Gastrocnemius medialis (tissue), 4 donors: Measurements from ENCODE around the gene SMIM33. TPM values are rescaled to one million over a fixed set of nuclear protein-coding genes. Genes with fewer than 3 reads are reported as not detected.
A peak's percentile ranks its signal among the peaks of the same experiment; 100 is the strongest.

Experiments
- ATAC-seq, 2 donors: fragments of 150-250 bp; one replicate each; pipeline ENCODE4 v1.9.1; 2016
- DNase-seq, 2 donors: peaks; one replicate each; pipeline ENCODE4 v3.0.0-alpha.2; 2019
- H3K27ac ChIP-seq, 4 donors: fragments of 200-600 bp; sonication (generic); 1 replicate in 1 of 4; 2 replicates in 3 of 4; pipeline ENCODE4 v1.5.1; 2016 to 2018; ENCODE audit warnings: mild to moderate bottlenecking in 2 of 4, moderate library complexity in 1 of 4
- H3K27me3 ChIP-seq, 3 donors: fragments of 200-600 bp; sonication (generic) in 2 of 3; 1 replicate in 1 of 3; 2 replicates in 2 of 3; pipeline versions ENCODE4 v1.5.1 to v1.6.0; 2016 to 2019; ENCODE audit warnings: mild to moderate bottlenecking in 1 of 3, moderate library complexity in 1 of 3
- H3K36me3 ChIP-seq, 2 donors: fragments of 200-600 bp; sonication (generic) in 1 of 2; one replicate each; pipeline ENCODE4 v1.5.1; 2017 to 2018
- H3K4me1 ChIP-seq, 2 donors: fragments of 200-600 bp; sonication (generic) in 1 of 2; one replicate each; pipeline ENCODE4 v1.5.1; 2016 to 2017; ENCODE audit warnings: mild to moderate bottlenecking in 2 of 2
- H3K4me3 ChIP-seq, 4 donors: fragments of 200-600 bp; sonication (generic) in 3 of 4; 1 replicate in 1 of 4; 2 replicates in 3 of 4; pipeline ENCODE4 v1.5.1; 2016 to 2019; ENCODE audit warnings: mild to moderate bottlenecking in 2 of 4
- H3K9me3 ChIP-seq, 3 donors: fragments of 200-600 bp; sonication (generic) in 2 of 3; 1 replicate in 1 of 3; 2 replicates in 2 of 3; pipeline ENCODE4 v1.5.1; 2016 to 2019
- CTCF ChIP-seq, 5 experiments: fragments of 450-650 bp in 3 of 5; fragments of 200-600 bp in 2 of 5; sonication (generic) in 2 of 5; IDR thresholded peaks in 4 of 5; conservative IDR thresholded peaks in 1 of 5; 1 replicate in 4 of 5; 2 replicates in 1 of 5; pipeline ENCODE4 v1.5.1; 2016 to 2019; ENCODE audit warnings: antibody characterized with exemption in 5 of 5, mild to moderate bottlenecking in 3 of 5, moderate library complexity in 3 of 5
- POLR2A ChIP-seq, 2 donors: fragments of 450-650 bp; IDR thresholded peaks; one replicate each; pipeline ENCODE4 v1.6.1; 2017; ENCODE audit warnings: antibody characterized with exemption in 2 of 2, mild to moderate bottlenecking in 2 of 2, moderate library complexity in 2 of 2
- in situ Hi-C, 4 donors: fragments of 200-750 bp; cut with MboI; loops; one replicate each; pipeline versions ENCODE4 v1.15.0 to v1.8.0; 2017; ENCODE audit warnings: low sequenced_read_pairs in 4 of 4
- intact Hi-C: fragments of 100-400 bp; cut with DNase I; formaldehyde crosslinking; loops from one replicate; pipeline ENCODE4 v1.15.1; 2023; ENCODE audit warnings: low total_unique reads
- total RNA-seq, 4 donors: library from RNA; depleted of rRNA; stranded (reverse); fragments of >200 nt; gene quantifications; one replicate each; pipeline versions ENCODE4 v1.1.0 to v1.2.3, GENCODE V29; 2016

SMIM33 gene
- total RNA-seq, 4 donors from 2014 or later = not detected

- DNase-seq (no peak), ATAC-seq (no peak)
- Histone ChIP-seq H3K27ac (no peak overlapping the region), H3K36me3 (no peaks in the 10 kb centered on the region), H3K4me1 (no peaks in the 10 kb centered on the region), H3K4me3 (no peak overlapping the region), H3K9me3 (no peaks in the 10 kb centered on the region), H3K27me3 (no peaks in the 10 kb centered on the region)
- intact Hi-C loops = no loop called here
- TF ChIP-seq POLR2A (IDR thresholded peaks at IDR 0.05) (no peak), CTCF (IDR thresholded peaks at IDR 0.05 in 4 of 5, conservative IDR thresholded peaks at IDR 0.05 in 1 of 5) (no peak)
- in situ Hi-C loops = no loop called here
These were observed 13.0 kb upstream of the SMIM33 start for GRCh38 chr5:139457653-139458306.

DNA sequence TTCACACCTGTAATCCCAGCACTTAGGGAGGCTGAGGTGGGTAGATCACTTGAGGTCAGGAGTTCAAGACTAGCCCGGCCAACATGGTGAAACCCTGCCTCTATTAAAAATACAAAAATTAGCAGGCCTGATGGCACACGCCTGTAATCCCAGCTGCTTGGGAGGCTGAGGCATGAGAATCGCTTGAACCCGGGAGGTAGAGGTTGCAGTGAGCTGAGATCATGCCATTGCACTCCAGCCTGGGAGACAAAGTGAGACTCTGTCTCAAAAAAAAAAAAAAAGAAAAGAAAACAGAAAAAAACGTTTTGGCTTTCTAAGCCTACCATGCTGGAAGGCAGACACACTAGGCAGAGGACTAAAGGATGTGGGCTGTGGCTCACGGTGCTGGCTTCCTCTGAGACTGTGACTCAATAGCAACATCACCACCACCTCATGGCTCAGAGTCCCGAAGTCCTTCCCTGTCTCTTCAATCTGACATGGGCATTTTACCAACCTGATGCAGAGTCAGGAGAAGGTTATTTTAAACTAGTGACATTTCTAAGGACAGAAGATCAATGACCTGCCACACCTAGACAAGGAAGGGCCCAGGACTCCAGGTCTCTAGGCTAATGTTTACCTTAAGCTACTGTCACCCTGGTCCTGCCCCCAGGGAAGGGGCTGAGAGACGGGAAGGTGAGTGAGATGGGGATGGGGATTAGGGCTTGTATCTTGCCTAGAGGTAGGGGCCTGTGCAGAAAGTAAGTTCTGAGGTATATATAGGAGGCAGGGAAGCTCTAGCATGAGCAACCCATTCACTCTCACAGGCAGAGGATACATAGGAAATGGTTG is 12.0 kb upstream of the SMIM33 start:
- ATAC-seq = peak in 1 of 2 donors; percentile 41
- TF ChIP-seq CTCF (IDR thresholded peaks at IDR 0.05 in 4 of 5, conservative IDR thresholded peaks at IDR 0.05 in 1 of 5) (no peak), POLR2A (IDR thresholded peaks at IDR 0.05) (no peak)
- no peaks in the 10 kb centered on the region for H3K4me1 ChIP-seq
- in situ Hi-C loops = no loop called here
- peak overlapping the region; percentile 56 to 71 (median 66) for H3K27ac ChIP-seq
- H3K27me3 ChIP-seq = no peaks in the 10 kb centered on the region
- H3K4me3 ChIP-seq = no peak overlapping the region
- no peak for DNase-seq
- no peaks in the 10 kb centered on the region for H3K9me3 ChIP-seq
- intact Hi-C loops = no loop called here
- H3K36me3 ChIP-seq = no peaks in the 10 kb centered on the region

GRCh38 chr5:139459451-139459934 is 11.3 kb upstream of the SMIM33 start:
- Histone ChIP-seq H3K27ac (peak overlapping the region; percentile 56 to 71 (median 66)), H3K4me3 (no peak overlapping the region), H3K27me3 (no peaks in the 10 kb centered on the region), H3K9me3 (no peaks in the 10 kb centered on the region), H3K4me1 (no peaks in the 10 kb centered on the region), H3K36me3 (no peaks in the 10 kb centered on the region)
- ATAC-seq (no peak), DNase-seq (no peak)
- in situ Hi-C loops = no loop called here
- TF ChIP-seq POLR2A (IDR thresholded peaks at IDR 0.05) = no peak
- no peak for TF ChIP-seq CTCF (IDR thresholded peaks at IDR 0.05 in 4 of 5, conservative IDR thresholded peaks at IDR 0.05 in 1 of 5)
- intact Hi-C loops = no loop called here

GRCh38 chr5:139460455-139460854 is 10.3 kb upstream of the SMIM33 start:
- H3K4me1 ChIP-seq = no peaks in the 10 kb centered on the region
- no peaks in the 10 kb centered on the region for H3K27me3 ChIP-seq
- intact Hi-C loops = no loop called here
- no peak overlapping the region for H3K4me3 ChIP-seq
- DNase-seq (no peak), ATAC-seq (no peak)
- in situ Hi-C loops = no loop called here
- no peaks in the 10 kb centered on the region for H3K9me3 ChIP-seq
- no peaks in the 10 kb centered on the region for H3K36me3 ChIP-seq
- TF ChIP-seq CTCF (IDR thresholded peaks at IDR 0.05 in 4 of 5, conservative IDR thresholded peaks at IDR 0.05 in 1 of 5) = no peak
- no peak for TF ChIP-seq POLR2A (IDR thresholded peaks at IDR 0.05)
- H3K27ac ChIP-seq = peak overlapping the region; percentile 56 to 71 (median 66)
